Measurements from ENCODE around the gene PACRG.

Gene PACRG

DNA sequence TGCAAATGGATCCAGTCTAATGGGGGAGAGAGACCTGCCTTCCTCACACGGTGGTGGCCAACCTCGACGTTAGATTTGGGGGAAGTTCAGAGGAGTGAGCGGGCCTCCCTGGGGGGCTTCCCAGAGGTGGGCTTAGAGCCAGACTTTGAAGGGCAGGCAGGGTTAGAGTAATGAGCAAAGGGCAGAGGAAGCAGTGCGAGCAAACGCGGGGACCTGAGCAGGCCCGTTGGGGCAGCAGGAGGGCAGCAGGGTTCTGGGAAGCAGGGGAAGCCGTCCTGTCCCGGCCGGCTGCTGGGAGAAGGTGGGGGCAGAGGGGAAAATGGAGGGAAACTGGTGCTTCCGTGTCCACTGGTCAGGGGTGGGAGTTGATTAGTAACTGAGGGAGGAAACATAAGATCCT, 474.1 kb downstream of the PACRG start:
- TF ChIP-seq POLR2A (IDR thresholded peaks at IDR 0.05; ENCODE audit: low read depth, low read length) (no peak), PAX5 (IDR thresholded peaks at IDR 0.05; ENCODE audit: insufficient read depth, low read length, severe bottlenecking) (no peak), SPI1 (IDR thresholded peaks at IDR 0.05; ENCODE audit: low read depth, low read length) (no peak), POU2F2 (IDR thresholded peaks at IDR 0.05; ENCODE audit: low read depth, low read length) (no peak), TAF1 (IDR thresholded peaks at IDR 0.05; ENCODE audit: low read depth, low read length) (no peak), POLR2AphosphoS5 (IDR thresholded peaks at IDR 0.05; ENCODE audit: low read depth, low read length) (no peak)
- FAIRE-seq (no peak), DNase-seq (ENCODE audit: insufficient read length, low spot score) (no peak)

DNA sequence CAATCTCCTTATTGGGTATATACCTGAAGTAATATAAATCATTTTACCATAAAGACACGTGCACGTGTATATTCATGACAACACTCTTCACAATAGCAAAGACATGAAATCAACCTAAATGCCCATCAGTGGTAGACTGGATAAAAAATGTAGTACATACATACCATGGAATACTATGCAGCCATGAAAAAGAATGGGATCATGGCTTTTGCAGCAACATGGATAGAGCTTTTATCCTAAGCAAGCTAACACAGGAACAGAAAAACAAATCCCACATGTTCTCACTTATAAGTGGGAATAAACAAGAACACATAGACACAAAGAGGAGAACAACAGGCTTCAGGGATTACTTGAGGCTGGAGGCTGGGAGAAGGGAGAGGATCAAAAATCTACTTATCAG, 478.4 kb downstream of the PACRG start:
- FAIRE-seq (no peak), DNase-seq (ENCODE audit: insufficient read length, low spot score) (no peak)
- no peak for TF ChIP-seq TAF1 (IDR thresholded peaks at IDR 0.05; ENCODE audit: low read depth, low read length)
- no peak for TF ChIP-seq PAX5 (IDR thresholded peaks at IDR 0.05; ENCODE audit: insufficient read depth, low read length, severe bottlenecking)
- no peak for TF ChIP-seq SPI1 (IDR thresholded peaks at IDR 0.05; ENCODE audit: low read depth, low read length)
- TF ChIP-seq POLR2AphosphoS5 (IDR thresholded peaks at IDR 0.05; ENCODE audit: low read depth, low read length), result no peak
- no peak for TF ChIP-seq POLR2A (IDR thresholded peaks at IDR 0.05; ENCODE audit: low read depth, low read length)
- no peak for TF ChIP-seq POU2F2 (IDR thresholded peaks at IDR 0.05; ENCODE audit: low read depth, low read length)

DNA sequence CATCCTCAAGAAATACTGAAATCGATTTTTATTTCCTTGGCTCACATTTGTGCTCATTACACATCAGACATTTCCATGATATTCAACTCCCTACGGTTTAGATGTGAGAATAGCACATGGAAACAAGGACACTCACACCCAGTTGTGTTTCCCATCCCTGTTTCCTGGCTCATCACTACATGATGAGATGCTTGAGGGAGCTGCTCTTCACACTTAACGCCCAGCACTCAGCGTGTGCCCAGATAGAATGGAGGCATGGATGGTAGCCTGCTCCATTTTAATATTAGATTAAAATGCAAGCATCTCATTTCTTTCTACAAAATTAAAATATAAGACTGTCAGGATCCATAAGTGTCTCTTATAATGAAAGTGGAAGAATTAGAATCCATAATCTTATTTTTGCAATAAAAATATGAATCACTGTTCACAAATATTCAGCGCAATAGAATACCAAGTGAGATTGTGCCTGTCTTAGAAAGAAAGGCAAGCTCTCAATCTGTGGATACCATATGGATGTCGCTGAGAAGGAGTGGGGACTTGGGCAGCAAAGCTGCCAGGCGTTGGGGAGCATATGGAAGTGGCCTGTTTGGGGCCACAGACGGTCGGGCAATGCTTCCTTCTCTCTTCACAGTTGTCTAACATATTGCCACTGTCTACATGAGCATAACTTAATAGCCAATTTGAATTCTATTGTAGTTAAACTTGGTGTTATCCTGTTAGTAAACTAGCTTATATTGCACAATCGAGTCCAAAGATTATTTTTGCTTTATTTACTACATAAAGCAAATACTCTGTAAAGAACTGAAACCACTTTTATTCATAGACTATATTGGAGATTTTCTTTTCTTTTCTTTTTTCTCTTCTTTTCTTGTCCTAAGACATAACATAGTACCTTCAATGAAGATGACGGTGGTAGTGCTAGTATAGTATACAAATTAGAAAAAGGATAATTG, 479.9 kb downstream of the PACRG start:
- no peak for FAIRE-seq
- no peak for DNase-seq (ENCODE audit: insufficient read length, low spot score)
- TF ChIP-seq PAX5 (IDR thresholded peaks at IDR 0.05; ENCODE audit: insufficient read depth, low read length, severe bottlenecking) (no peak), TAF1 (IDR thresholded peaks at IDR 0.05; ENCODE audit: low read depth, low read length) (no peak), POU2F2 (IDR thresholded peaks at IDR 0.05; ENCODE audit: low read depth, low read length) (no peak)

DNA sequence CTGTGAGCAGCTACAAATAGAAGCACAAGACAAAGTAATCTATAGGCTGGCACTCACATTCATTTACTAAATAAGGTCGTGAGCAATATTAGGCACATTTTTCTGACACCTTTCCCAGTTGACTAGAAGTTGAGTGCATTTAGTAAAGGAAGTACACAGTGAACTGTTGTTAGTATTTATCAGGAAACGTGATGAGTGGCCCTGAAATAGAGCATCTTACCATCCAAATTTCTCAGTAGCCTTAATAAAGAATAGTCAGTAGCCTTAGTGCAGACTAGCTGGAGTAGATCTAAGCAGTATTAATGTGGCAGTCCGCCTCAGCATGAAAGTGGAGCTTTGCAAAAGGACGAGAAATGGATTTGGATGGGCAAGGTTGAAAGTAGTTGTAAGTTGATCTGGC, 481.2 kb downstream of the PACRG start:
- TF ChIP-seq SPI1 (IDR thresholded peaks at IDR 0.05; ENCODE audit: low read depth, low read length), result no peak
- no peak for TF ChIP-seq POLR2AphosphoS5 (IDR thresholded peaks at IDR 0.05; ENCODE audit: low read depth, low read length)
- no peak for TF ChIP-seq TAF1 (IDR thresholded peaks at IDR 0.05; ENCODE audit: low read depth, low read length)
- TF ChIP-seq POLR2A (IDR thresholded peaks at IDR 0.05; ENCODE audit: low read depth, low read length), result no peak
- no peak for TF ChIP-seq POU2F2 (IDR thresholded peaks at IDR 0.05; ENCODE audit: low read depth, low read length)
- FAIRE-seq (no peak), DNase-seq (ENCODE audit: insufficient read length, low spot score) (no peak)

DNA sequence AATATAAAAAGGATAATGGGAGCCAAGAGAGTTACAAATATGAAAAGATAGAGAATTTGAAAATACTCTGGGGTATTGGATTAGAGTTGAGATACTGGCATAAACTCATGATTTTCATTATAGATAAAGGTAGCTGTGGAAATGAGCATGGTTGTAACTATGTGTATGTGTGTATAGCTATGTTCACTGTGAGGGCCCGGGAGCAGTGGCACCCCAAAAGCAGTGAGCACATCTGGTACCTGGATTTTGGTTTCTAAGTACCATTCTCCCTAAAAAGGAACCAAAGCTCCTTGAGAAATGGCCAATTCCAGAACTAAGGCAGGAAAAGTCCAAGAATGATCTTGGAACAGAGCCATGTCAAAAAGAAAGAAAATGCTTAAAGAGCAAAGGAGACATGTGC, 484.3 kb downstream of the PACRG start:
- TF ChIP-seq PAX5 (IDR thresholded peaks at IDR 0.05; ENCODE audit: insufficient read depth, low read length, severe bottlenecking) (no peak), SPI1 (IDR thresholded peaks at IDR 0.05; ENCODE audit: low read depth, low read length) (no peak), TAF1 (IDR thresholded peaks at IDR 0.05; ENCODE audit: low read depth, low read length) (no peak), POU2F2 (IDR thresholded peaks at IDR 0.05; ENCODE audit: low read depth, low read length) (no peak), POLR2AphosphoS5 (IDR thresholded peaks at IDR 0.05; ENCODE audit: low read depth, low read length) (no peak), POLR2A (IDR thresholded peaks at IDR 0.05; ENCODE audit: low read depth, low read length) (no peak)
- DNase-seq (ENCODE audit: insufficient read length, low spot score), result no peak
- FAIRE-seq, result no peak

DNA sequence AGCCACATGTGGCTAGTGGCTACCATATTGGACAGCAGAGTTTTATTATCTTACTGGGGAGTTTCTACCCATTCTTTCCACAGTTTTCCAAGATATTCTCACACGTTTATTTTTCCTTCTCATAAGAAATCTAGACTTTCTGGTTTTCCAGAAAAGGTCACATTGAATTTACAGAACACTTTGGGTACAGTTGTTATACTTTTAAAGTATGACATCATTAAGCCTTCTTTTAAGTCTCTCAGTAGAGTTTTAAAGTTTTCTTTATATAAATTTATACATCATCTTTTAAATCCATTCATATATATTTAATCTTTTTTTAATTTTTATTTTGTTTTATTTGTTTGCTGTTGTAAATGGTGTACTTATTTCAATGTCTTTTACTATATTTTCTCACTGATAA, 486.5 kb downstream of the PACRG start:
- FAIRE-seq, result no peak
- TF ChIP-seq SPI1 (IDR thresholded peaks at IDR 0.05; ENCODE audit: low read depth, low read length), result no peak
- TF ChIP-seq PAX5 (IDR thresholded peaks at IDR 0.05; ENCODE audit: insufficient read depth, low read length, severe bottlenecking), result no peak
- TF ChIP-seq POLR2AphosphoS5 (IDR thresholded peaks at IDR 0.05; ENCODE audit: low read depth, low read length), result no peak
- no peak for TF ChIP-seq POLR2A (IDR thresholded peaks at IDR 0.05; ENCODE audit: low read depth, low read length)
- no peak for TF ChIP-seq TAF1 (IDR thresholded peaks at IDR 0.05; ENCODE audit: low read depth, low read length)
- no peak for TF ChIP-seq POU2F2 (IDR thresholded peaks at IDR 0.05; ENCODE audit: low read depth, low read length)

DNA sequence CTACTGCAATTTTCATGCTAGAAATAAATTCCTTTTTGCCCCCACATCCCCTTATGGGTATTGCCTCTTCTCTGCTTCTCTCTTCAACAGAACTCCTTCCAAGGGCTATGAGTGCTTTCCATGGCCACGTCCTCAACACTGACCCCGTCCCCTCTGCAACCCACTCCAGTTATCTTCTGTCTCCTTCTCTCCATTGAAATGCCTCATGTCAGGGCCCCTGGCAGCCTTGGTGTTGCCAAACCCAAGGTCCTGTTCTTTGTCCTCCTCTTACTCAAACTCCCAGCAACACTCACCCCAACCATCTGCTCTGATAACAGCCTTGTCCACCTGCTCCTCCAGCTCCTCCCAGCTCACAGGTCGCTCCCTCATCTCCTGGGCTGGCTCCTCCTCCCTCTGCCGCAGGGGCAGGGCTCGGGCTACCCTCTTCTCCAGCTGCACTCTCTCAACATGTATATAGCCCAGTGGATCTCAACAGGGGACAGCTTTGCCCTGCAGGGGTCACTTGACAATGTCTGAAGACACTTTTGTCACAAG, 490.7 kb downstream of the PACRG start:
- DNase-seq (ENCODE audit: insufficient read length, low spot score), result no peak
- no peak for FAIRE-seq
- TF ChIP-seq POU2F2 (IDR thresholded peaks at IDR 0.05; ENCODE audit: low read depth, low read length), result no peak
- no peak for TF ChIP-seq POLR2A (IDR thresholded peaks at IDR 0.05; ENCODE audit: low read depth, low read length)
- TF ChIP-seq SPI1 (IDR thresholded peaks at IDR 0.05; ENCODE audit: low read depth, low read length), result no peak

More for the DNA sequence above, 486.5 kb downstream of the PACRG start:
- no peak for DNase-seq (ENCODE audit: insufficient read length, low spot score)

DNA sequence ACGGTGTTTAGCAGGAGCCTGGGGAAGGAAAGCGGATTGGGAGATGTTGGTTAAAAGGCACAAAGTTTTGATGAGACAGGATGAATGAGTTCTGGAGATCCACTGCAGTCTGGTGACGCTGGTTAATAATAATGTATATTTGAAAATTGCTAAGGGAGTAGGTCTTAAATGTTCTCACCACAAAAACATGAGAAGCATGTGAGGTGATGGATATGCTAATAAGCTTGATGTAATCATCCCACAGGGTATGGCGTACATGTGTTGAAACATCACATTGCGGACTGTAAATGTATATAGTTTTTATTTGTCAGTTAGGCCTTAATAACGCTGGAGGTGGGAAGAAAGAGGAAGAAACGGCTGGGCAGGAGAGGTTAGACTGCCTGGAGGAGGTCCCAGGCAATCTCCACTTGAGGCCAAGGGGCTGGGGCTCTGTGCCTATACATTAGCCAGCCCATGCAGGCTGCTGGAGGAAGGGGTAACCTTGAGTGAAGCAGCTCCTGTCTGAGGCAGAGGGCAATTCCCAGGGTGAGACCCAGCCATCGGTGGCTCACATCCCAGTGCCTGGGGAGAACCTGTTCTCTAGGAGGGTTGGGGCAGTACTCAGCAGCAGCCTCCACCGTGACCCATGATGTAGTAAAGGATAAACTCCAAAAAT, 498.5 kb downstream of the PACRG start:
- DNase-seq (ENCODE audit: insufficient read length, low spot score) (no peak), FAIRE-seq (no peak)
- TF ChIP-seq TAF1 (IDR thresholded peaks at IDR 0.05; ENCODE audit: low read depth, low read length), result no peak
- TF ChIP-seq POLR2AphosphoS5 (IDR thresholded peaks at IDR 0.05; ENCODE audit: low read depth, low read length), result no peak
- TF ChIP-seq POLR2A (IDR thresholded peaks at IDR 0.05; ENCODE audit: low read depth, low read length), result no peak
- TF ChIP-seq PAX5 (IDR thresholded peaks at IDR 0.05; ENCODE audit: insufficient read depth, low read length, severe bottlenecking), result no peak
- no peak for TF ChIP-seq POU2F2 (IDR thresholded peaks at IDR 0.05; ENCODE audit: low read depth, low read length)
- no peak for TF ChIP-seq SPI1 (IDR thresholded peaks at IDR 0.05; ENCODE audit: low read depth, low read length)

DNA sequence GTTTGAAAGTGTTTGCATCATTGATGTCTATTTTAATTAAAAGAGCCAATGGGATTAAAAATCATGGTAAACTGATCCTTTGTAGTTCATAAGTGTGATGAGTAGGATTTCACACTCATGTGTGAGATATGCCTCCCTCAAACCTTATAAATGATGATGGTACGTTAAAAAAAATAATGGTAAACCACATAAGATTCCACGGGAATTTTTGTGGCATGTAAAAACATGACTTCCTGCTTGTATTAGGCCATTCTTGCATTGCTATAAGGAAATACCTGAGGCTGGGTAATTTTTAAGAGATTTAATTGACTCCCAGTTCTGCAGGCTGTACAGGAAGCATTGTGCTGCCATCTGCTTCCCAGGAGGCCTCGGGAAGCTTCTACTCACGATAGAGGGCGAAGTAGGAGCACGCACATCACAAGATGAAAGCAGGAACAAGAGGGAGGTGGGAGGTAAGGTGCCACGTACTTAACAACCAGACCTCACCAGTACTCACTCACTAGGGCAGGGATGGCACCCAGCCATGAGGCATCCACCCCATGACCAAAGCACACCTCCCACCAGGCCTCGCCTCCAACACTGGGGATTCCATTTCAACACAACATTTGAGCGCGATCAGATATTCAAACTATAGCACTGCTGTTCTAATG, 499.2 kb downstream of the PACRG start:
- no peak for TF ChIP-seq PAX5 (IDR thresholded peaks at IDR 0.05; ENCODE audit: insufficient read depth, low read length, severe bottlenecking)
- no peak for TF ChIP-seq POU2F2 (IDR thresholded peaks at IDR 0.05; ENCODE audit: low read depth, low read length)
- TF ChIP-seq POLR2A (IDR thresholded peaks at IDR 0.05; ENCODE audit: low read depth, low read length), result no peak
- no peak for TF ChIP-seq POLR2AphosphoS5 (IDR thresholded peaks at IDR 0.05; ENCODE audit: low read depth, low read length)
- TF ChIP-seq SPI1 (IDR thresholded peaks at IDR 0.05; ENCODE audit: low read depth, low read length), result no peak
- TF ChIP-seq TAF1 (IDR thresholded peaks at IDR 0.05; ENCODE audit: low read depth, low read length), result no peak
- DNase-seq (ENCODE audit: insufficient read length, low spot score), result no peak
- no peak for FAIRE-seq

All from GM12891 (cell line).